OCI-LY3 (cell line): Measurements from ENCODE around the gene ZFAND3.

Experiments used
- CTCF ChIP-seq: fragments of 200-600, 300-600 bp; sonication (generic); IDR thresholded peaks from 2 replicates; pipeline ENCODE4 v1.5.1; 2014; ENCODE audit warnings: antibody characterized with exemption, low read length, low read depth
- EZH2phosphoT487 ChIP-seq: fragments of 200-600 bp; shearing (Covaris generic); IDR thresholded peaks from 2 replicates; pipeline ENCODE4 v1.6.1; 2018; ENCODE audit warnings: antibody characterized with exemption, mixed run types, low read depth

- TF ChIP-seq CTCF (no peak), EZH2phosphoT487 (no peak)
These were observed 361.1 kb downstream of the ZFAND3 start for GRCh38 chr6:38180586-38180985.
